Measurements from ENCODE around the gene ADAM10.

DNA sequence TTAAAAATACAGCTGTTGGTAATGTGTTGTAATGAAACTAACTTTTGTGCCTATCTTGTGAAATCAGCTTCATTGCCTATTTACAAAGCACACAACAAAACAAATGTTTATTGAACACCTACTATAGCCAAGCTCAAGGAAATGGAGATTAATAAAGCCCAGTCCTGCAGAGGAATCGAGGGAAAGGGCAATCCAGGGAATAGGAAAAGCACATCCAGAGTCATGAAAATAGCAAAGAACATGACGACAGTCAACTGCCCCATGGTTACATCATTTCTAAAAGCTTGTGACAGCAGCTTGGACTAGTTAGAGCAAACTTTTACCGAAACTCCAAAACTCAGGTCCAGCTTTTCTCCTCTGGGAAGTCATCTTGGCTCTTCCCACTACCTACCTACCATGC, 160.5 kb downstream of the ADAM10 start:
- TF ChIP-seq, protein P1, sequence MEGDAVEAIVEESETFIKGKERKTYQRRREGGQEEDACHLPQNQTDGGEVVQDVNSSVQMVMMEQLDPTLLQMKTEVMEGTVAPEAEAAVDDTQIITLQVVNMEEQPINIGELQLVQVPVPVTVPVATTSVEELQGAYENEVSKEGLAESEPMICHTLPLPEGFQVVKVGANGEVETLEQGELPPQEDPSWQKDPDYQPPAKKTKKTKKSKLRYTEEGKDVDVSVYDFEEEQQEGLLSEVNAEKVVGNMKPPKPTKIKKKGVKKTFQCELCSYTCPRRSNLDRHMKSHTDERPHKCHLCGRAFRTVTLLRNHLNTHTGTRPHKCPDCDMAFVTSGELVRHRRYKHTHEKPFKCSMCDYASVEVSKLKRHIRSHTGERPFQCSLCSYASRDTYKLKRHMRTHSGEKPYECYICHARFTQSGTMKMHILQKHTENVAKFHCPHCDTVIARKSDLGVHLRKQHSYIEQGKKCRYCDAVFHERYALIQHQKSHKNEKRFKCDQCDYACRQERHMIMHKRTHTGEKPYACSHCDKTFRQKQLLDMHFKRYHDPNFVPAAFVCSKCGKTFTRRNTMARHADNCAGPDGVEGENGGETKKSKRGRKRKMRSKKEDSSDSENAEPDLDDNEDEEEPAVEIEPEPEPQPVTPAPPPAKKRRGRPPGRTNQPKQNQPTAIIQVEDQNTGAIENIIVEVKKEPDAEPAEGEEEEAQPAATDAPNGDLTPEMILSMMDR (IDR thresholded peaks at IDR 0.05) = no peak
- no peak for TF ChIP-seq ZFX (IDR thresholded peaks at IDR 0.05; ENCODE audit: borderline replicate concordance)
